GM12872 (cell line): ENCODE data around the gene INHBE.
A peak's percentile ranks its signal among the peaks of the same experiment; 100 is the strongest.

ENCODE experiments used
- TF ChIP-seq, protein P1 (sequence below): IDR thresholded peaks from 3 replicates; pipeline ENCODE4 v1.5.1; 2011; ENCODE audit warnings: low read depth, mild to moderate bottlenecking, low read length, moderate library complexity; ENCODE audit not compliant: insufficient read depth

Gene INHBE

DNA sequence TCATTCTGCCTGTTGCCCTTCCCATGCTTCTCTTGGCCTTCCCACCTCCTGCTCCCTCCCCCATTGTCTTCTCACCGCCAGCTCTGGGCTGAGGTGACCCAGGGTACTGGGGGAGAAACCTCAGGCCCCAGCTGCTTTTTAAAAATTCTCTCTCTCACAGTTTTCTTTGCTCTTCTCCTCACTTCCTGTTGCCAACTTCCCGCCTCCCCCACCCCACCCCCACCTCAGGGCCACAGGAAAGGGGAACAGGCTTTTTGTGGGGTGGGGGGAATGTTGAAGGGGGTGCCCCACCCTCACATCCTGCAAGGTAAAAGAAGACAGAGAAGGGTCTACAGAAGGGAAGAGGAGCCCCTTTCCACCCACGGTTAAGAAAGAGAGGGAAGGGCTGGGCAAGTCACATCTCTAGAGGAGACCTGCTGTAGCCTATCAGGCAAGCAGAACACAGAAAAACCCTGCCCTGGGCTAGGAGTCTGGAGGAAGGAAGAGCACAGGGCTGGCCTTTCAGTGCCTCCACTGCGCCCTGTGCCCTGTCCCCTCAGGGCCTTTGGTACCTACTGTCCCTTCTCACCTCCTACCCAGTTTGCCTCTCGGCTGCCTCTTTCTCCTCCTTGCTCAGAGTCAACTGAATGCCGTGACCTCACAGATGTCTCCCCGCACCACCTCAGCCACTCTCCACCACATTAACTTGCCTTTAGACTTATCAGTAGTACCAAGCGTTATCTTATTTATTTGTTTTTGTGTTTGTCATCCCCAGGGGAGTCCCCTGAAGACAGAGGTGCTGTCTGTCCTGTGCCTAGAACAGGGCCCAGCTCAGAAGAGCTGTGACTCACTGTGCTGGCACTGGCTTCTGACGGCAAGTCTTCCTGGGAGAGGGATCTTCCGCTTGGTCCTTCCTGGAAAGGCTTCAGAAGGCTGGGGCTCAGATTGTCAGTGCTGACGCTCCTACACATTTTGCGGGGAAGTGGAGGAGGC lies 22.9 kb downstream of the INHBE start:
- TF ChIP-seq, protein P1, sequence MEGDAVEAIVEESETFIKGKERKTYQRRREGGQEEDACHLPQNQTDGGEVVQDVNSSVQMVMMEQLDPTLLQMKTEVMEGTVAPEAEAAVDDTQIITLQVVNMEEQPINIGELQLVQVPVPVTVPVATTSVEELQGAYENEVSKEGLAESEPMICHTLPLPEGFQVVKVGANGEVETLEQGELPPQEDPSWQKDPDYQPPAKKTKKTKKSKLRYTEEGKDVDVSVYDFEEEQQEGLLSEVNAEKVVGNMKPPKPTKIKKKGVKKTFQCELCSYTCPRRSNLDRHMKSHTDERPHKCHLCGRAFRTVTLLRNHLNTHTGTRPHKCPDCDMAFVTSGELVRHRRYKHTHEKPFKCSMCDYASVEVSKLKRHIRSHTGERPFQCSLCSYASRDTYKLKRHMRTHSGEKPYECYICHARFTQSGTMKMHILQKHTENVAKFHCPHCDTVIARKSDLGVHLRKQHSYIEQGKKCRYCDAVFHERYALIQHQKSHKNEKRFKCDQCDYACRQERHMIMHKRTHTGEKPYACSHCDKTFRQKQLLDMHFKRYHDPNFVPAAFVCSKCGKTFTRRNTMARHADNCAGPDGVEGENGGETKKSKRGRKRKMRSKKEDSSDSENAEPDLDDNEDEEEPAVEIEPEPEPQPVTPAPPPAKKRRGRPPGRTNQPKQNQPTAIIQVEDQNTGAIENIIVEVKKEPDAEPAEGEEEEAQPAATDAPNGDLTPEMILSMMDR: no peak

DNA sequence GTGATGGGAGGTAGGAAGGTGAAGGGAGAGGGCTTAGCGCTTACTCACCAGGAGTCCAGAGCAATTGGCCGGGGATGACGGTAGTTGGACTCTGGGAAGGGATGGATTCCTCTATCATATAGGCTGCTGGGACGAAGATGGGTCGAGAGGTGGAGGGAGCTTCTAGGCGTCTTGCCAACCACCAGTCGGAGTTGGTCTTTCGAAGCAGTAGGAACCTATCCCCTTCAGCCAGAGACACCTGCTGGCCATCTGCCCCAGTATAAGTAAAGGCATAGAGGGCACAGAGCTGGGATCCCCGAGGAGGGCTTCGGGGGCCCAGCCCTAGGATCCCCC lies 23.9 kb downstream of the INHBE start:
- TF ChIP-seq, protein P1: 0 out of 3 replicates have a peak, but pooled peaks have one; percentile 8

DNA sequence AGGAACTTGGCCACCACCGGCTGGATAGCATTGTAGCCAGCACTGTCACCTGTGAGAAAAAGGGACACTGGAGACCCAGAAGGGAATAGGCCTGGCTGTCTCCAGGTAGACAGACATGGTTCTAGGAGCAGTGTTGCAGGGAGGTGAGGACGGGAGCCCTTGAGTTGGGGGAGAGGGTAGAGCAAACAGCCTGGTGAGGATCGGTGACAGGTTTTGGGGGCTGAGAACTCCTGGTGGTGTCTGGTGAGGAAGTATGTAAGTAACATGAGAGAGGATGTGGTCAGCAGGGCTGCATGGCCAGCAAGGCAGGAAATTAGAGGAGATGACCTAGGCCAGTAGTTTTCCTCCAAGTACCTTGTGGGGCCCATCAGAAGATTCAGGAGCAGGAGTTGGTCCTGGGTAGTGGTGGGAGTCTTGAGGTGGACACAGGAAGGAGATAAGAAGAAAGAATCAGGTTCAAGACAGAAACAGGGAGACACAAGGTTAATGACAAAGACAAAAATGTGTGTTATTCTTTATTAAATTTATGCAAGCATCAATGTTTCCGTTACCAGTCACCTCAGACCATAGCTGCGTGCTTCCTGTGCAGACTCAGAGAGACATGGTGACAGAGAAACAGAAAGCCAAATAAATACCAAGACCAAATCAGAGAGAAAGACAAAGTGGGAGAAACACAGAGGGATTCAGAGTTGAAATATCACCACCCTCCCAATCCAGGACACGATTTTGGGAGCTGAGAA lies 24.4 kb downstream of the INHBE start, which contains the start of gene ARHGAP9:
Gene ARHGAP9 (minus strand): TSS at position 491 of the 740 bp plus-strand sequence. CDS start 460 bp downstream, at position 31.
- TF ChIP-seq, protein P1: no peak

DNA sequence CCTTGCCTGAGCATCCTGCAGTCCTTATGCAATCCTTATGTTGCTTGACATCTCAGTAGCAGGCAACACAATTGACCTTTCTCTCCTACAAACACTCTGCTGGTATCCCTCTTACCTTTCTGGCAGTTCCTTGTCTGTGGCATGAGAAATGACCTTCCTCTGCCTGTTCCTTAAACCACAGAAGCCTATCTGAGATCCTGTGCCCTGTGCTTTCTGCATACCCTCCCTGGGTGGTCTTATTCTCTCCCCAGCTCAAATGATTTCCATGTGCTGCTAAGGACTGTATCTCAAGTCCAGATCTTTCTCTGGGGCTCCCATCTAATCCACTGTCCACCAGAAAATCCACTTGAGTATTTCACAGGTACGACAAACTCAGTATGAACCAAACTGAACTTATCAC lies 26.6 kb downstream of the INHBE start:
- TF ChIP-seq, protein P1: no peak

DNA sequence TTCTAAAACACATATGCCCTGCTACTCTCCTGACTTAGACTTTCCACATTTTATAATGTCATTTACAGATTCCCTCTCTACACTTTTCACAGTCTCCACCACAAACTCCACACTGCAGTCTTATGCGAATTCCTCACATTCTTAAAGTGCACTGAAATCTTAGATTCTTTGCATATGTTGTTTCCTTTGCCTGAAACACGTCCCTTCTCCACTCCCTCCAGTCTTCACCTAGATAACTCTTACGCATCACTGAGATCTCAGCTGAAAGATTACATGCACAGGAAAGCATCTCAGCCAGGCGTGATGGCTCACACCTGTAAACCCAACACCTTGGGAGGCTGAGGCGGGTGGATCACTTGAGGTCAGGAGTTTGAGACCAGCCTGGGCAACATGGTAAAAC lies 28.4 kb downstream of the INHBE start:
- TF ChIP-seq, protein P1: no peak

DNA sequence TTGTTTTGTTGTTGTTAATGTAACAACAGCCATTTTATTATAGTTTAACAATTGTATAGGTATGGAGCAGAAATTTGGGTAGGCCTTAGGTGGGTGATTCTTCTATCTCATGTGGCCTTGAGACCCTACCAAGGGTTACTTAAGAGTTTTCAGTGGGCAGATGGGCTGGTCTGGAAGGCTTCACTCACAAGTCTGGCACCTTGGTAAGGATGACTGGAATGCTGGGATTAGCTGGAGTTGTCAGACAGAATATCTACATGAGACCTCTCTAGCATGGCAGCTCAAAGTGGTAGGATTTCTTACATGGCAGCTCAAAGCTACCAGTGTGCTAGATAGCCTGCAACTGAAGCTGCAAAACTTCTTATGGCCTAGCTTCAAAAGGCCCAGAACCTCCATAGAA lies 30.6 kb downstream of the INHBE start:
- TF ChIP-seq, protein P1: no peak

DNA sequence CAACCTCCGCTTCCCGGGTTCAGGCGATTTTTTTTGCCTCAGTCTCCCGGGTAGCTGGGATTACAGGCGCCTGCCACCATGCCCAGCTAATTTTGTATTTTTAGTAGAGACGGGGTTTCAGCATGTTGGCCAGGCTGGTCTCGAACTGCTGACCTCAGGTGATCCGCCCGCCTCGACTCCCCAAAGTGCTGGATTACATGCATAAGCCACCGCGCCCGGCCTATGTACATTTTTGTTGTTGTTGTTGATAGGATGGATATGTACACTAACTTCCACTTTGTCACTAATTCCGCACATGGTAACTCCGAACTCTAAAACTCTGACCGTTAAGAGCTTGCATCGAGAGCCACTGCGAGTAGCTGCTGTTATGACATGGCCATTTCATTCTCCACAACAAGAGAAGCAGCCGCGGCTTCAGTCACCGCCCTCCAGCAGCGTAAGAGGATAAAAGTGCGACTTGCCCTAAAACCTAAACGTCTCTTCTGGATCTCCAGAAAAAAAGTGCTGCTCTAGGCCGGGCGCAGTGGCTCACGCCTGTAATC lies 32.0 kb downstream of the INHBE start:
- TF ChIP-seq, protein P1: no peak
